Posterior cingulate gyrus (tissue), 11 donors: Measurements from ENCODE around the gene ZNF689.

Experiments
- DNase-seq, 10 donors: peaks; one replicate each; pipeline versions ENCODE4 v3.0.0 to v3.0.0-alpha.2; 2020 to 2021; ENCODE audit warnings: mixed read lengths in 3 of 10
- intact Hi-C: fragments of 100-400 bp; cut with DNase I; formaldehyde crosslinking; loops from one replicate; pipeline ENCODE4 v1.15.1; 2023

The ZNF689 gene

DNA sequence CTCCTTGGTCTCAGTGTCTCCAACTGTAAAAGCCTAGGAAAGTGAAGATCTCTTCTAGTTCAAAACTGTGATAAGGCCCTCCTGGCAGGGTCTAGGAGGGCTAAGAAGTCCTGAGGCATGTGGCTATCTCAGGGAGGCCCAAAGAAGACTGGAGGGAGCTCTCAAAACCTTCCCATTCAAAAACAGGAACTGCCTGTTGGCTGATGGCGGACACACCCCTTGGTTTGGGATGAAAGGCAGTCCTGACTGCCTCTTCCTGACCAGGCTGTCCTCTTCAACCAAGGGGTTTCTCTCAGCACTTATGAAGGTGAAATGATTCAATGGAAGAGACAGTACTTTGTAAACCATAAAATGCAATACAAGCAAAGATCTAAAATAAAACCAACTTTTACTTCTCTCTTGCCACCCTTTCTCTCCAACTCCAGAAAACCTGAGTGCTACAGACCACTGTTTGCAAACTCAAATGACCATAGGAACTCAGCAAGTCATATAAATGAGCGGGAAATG is 56.7 kb downstream of the ZNF689 start:
- intact Hi-C loops: no loop called here
- DNase-seq: peak in 1 of 10 donors; percentile 3

DNA sequence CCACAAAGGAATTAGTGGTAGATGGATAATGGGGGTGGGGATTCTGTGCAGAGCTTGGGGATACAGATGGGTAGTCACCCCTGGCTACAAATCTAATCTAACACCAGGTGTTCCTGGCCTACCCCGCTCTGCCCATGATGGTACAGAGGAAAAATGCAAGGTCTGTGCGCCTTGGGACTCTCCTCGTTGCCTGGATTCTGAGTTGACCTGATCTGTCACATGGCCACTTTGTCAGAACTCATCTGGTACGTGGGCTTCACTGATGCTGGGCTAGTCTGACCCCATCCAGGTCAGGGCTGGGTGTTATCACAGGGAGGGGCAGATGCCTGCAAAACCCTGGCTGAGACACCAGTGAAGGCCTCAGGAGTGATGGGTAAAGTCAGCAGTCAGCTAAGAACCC is 57.2 kb downstream of the ZNF689 start:
- intact Hi-C loops: no loop called here
- peak in 1 of 10 donors; percentile 25 for DNase-seq
